AG08396 (cell line): ENCODE measurements around the gene AP5B1.

Experiments used
- DNase-seq: peaks from one replicate; pipeline ENCODE4 v3.0.0; 2012; ENCODE audit warnings: low spot score, mixed read lengths

The AP5B1 gene, protein sequence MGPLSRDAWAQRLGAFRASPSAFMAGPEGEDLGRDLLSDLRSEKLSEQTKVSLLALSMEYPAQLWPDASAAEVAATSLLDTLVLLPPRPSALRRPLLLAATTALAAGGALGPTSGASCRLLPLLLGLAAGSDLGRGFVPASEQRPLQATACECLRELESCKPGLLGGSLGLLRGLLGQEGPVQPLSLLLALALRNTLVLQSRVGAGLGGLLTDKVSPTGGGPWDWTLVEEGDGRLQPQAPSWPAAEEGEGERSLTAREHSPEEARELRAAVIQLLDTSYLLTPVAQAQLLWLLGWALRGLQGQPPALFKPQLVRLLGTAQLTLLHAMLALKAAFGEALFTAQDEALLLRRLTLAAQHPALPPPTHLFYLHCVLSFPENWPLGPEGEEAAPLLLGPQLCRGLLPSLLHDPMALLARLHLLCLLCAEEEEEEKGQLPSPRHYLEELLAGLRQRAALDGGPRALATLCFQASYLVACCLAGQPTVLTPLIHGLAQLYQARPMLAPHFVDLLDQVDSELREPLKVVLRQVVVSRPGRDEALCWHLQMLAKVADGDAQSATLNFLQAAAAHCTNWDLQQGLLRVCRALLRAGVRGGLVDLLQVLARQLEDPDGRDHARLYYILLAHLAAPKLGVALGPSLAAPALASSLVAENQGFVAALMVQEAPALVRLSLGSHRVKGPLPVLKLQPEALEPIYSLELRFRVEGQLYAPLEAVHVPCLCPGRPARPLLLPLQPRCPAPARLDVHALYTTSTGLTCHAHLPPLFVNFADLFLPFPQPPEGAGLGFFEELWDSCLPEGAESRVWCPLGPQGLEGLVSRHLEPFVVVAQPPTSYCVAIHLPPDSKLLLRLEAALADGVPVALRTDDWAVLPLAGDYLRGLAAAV

GRCh38 chr11:65780770-65781151 lies at the start of gene AP5B1:
AP5B1 (minus strand) TSS chr11:65780976; CDS start chr11:65780591, 385 bp downstream.
- peak; percentile 91 for DNase-seq

DNA sequence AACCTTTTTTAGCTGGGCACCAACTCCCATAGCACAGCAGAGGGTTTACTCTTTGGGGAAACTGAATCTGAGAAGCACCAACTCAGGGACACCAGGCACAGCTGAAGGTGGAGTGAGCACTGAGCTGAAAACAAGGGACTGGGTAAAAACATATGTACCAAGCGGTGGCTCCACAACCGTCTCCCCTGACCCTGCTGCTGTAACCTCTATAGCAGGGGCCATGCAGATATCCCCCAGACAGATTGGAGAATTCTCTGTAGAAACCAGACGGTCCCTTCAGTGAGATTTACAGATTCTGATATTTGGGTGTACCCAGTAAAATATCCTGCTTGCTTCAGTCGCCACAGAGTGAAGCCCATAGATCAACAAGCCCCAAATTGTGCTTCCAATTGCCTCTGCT lies 48.7 kb upstream of the AP5B1 start:
- no peak for DNase-seq

DNA sequence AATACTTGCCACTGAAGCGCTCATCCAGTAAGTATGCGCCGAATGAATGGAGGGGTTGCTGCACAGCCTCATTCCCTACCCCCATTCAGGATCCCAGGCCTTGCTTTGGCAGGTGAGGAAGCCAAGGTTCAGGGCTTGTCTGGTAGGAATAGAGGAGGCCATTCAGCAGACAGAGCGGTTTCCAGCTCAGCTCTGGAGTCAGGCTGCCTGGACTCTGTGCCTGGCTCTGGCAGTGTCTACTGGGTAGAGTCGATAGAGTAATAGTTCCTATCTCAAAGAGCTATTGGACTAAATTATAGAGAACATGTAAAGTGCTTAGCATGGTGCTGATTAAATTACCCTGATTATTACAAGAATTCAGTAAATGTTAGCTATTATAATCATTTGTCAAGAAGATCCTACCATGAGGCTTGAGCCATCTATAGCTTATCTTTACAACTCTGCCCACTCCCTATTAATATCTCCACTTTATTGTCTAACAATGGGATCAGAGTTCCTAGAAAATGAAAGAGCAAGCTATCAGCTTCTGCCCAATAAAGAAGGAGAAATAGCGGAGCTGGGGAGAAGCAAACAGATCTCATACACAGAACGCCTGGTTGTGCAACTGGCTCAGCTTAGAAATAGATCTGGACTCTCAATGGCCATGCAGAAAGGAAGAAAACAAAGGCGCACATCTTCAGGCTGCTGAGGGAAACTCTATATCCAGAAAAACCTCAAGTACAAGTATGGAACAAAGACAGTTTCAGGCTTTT lies 46.4 kb upstream of the AP5B1 start:
- no peak for DNase-seq

DNA sequence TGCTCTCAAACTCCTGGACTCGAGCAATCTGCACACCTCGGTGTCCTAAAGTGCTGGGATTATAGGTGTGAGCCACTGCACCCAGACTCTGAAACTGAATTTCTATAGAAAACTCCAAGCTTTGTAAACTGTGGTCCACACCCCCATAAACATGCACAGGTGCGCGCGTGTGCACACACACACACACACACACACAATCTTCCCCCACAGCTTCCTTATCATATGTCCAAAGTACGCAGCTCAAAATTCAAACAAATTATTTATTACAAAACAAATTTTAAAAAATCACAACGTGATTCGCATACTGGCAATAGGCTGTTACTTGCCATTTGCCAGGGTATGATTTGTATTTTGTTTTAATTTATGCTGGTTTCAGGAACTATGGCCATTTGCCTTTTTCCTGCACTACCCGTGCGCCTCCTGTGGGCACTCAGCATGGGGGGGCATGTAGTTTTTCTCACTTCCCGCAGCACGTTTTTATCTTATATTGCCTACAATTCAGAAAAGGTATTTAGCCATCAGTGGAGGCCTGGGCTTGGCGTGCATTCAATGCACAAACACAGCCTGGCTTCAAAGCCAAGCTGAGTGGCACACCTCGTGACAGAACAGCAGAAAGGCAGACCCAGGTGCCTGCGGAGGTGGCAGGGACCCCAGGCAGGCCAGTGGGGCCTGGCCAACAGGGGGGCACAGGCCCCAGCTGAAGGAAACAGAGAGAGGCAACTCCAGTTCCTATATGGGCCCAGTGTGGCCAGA lies 42.2 kb upstream of the AP5B1 start:
- DNase-seq: no peak

GRCh38 chr11:65821107-65821506 lies 40.3 kb upstream of the AP5B1 start:
- no peak for DNase-seq

DNA sequence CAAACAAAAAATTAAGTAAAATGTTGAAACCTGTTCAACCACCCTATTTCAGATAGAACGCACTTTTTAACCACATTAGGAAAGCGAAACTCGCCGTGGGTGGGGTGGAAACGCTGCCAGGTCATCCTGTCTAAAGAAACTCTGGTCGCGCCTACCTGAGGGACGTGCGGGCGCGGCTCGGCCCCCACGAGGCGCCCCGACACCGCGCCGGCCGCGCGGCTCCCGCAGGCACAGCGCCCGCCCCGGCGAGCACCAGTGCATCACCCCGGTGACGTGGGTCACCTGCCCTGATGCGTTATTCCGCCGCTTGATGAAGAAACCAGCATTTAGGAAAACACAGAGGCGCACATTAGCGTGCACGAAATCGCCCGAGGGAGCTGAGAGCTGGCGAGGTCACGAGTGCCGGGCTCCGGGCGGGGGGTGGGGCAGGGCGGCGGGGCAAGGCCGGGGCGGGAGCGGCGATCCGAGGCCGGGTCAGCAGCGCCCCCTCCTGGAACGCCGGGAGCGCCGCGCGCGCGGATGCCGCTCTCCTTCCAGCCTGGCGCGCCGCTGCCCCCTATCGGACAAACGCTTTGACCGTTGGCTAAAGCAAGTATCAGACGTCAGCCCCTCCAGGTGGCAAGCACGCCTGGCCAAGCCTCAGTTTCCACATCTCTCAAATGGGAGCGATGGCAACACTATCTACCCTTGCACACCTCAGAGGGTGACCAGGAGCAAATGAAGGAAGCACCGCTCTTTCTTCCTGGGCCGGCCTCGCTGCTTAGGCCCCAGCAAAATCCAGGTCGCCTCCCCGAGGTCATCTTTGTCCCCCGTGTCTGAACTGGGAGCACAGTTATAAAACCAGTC lies 37.3 kb upstream of the AP5B1 start:
- DNase-seq: peak; percentile 97

DNA sequence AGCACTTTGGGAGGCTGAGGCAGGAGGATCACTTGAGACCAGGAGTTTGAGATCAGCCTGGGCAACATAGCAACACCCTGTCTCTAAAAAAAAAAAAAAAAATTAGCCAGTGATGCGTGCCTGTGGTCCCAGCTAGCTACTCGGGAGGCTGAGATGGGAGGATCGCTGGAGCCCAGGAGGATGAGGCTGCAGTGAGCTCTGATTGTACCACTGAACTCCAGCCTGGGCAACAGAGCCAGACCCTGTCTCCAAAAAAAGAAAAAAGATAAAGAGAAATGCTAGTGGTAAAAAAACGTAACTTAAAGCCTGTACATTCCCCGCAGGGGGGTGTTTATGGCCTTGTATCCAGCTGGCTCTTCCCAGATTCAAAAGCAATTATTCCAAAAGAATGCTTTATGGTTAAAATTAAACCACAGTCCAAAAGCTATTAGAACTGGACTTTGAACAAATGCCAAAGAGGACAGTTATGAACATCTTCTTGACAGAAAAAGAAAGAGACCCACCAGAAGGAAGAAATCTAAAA lies 36.6 kb upstream of the AP5B1 start:
- no peak for DNase-seq

GRCh38 chr11:65816696-65817095 lies 35.9 kb upstream of the AP5B1 start:
- no peak for DNase-seq

DNA sequence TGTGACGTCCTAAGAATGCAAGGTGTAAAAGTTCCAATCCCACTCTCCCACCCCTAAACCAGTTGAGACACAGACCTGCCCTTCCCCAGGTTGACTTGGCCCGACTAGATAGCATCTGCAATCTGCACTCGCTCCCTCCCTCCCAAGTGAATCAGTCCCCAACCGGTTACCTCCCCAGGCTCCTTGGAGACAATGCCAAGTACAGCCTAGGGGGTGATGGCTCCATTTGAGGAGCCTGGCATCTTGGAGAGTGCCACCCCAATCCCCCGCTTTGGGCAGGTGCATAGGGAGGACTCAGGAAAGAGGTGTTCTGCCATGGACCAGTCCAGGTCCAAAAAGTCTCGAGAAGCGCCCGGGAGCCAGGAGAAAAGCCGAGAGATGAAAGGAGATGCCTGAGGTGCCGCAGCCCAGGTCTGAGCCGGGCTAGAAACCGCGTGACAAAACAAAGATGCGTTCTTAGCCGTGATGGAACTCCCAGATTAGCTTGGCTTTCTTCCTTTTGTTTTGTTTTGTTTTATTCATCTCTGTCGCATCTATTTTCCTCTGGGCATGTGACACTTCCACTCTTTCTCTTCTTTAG lies 34.3 kb upstream of the AP5B1 start:
- no peak for DNase-seq

- no peak for DNase-seq
Observed at GRCh38 chr11:65814131-65814985, 33.6 kb upstream of the AP5B1 start.

- DNase-seq: no peak
Observed at GRCh38 chr11:65811764-65812475, 31.1 kb upstream of the AP5B1 start.

GRCh38 chr11:65810046-65810868 lies 29.5 kb upstream of the AP5B1 start:
- no peak for DNase-seq

GRCh38 chr11:65809496-65809895 lies 28.7 kb upstream of the AP5B1 start:
- no peak for DNase-seq

DNA sequence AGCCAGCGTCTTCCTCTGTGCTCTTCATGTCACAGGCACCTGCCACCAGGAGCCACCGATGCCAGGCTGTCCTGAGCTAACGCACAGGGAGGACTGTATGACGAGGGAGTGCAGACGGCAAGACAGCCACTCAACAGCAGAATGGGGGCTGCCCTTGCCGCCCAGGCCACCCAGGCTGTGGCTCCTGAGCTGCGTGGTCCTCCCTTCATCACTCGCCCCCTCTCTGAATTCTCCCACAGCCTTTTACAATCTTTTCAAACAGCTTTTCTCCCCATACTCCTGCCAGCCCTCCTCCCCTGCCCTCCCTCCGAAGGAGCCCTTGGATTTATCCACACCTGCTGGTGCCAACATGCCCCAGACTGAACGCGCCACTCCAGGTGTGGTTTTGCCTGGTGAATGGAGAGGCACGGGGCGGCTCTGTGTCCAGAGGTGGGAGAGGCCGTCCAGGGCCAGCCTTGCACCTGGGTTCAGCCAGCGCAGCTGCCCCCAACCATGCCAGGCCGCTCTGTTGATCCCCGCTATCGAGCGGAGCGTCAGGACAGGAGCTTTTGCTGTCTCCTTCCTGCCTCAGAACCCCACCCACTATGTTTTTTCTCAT lies 28.1 kb upstream of the AP5B1 start:
- no peak for DNase-seq

GRCh38 chr11:65806979-65807378 lies 26.2 kb upstream of the AP5B1 start:
- no peak for DNase-seq

DNA sequence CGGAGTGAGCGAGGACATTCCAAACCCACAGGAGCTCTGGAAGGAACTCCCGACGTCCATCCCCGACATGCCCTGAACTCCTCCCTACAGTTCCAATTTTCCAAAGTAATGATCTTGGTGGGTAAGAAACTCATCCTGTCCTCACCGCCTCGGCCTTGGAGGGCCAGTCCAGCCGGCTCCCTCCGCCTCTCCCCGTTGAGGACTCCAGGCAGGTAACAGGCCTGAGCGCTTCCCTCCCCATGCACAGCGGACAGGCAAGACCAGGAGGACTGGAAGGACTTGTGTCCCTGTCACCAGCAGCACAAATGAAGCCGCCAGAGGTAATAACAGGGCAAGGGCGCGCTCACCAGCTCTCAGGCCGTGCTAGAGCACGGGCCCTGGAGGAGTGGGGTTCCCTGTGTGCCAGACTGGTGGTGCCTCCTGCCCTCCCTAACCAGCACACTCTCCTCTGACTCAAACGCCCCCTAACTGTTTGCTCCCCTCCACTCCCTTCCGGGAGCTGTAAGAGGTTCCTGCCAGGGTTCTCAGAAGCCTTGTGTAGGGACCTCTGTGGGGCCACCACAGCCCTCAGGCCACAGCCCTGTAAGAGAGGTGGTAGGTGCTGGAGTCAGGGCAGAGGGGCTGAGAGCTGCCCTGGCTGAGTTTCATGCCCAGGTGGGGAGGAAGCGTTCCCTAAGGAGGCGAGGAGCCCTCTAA lies 23.2 kb upstream of the AP5B1 start:
- no peak for DNase-seq

DNA sequence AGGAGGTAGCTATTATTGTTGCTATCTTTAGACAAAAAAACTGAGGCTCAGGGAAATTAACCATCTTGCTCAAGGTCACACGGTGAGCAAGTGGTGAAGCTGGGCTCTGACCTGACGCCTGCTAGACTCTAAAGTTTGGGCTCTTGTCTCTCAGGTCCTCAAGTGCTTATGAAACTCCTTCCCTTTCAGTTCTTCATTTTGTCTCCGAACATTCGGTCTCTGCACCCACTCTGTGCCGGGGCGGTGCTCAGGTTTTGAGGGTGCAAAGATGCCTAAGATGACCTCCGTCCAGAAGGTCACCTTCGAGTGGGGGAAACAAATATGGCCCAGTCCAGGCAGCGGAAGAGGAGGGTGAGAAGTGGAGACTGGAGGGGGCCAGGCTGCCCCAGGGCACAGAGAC lies 22.1 kb upstream of the AP5B1 start:
- no peak for DNase-seq
